HG02763 (cell line): Measurements from ENCODE around the gene GNAO1.

ENCODE experiments used
- ATAC-seq: cut with Tn5 transposase; IDR thresholded peaks from one replicate; pipeline ENCODE4 v1.9.1; 2021; ENCODE audit warnings: mild to moderate bottlenecking, moderate library complexity; ENCODE audit not compliant: unreplicated experiment

GNAO1 gene

GRCh38 chr16:56197192-56197992, 6.1 kb downstream of the GNAO1 start:
- ATAC-seq, result no peak

GRCh38 chr16:56198006-56198754, 6.9 kb downstream of the GNAO1 start:
- ATAC-seq, result no peak

GRCh38 chr16:56198755-56199114, 7.4 kb downstream of the GNAO1 start:
- no peak for ATAC-seq

GRCh38 chr16:56199164-56199563, 7.9 kb downstream of the GNAO1 start:
- no peak for ATAC-seq

- ATAC-seq, result no peak
Observed at GRCh38 chr16:56201030-56201429, 9.7 kb downstream of the GNAO1 start.

GRCh38 chr16:56202036-56202435, 10.7 kb downstream of the GNAO1 start:
- ATAC-seq, result no peak

GRCh38 chr16:56203052-56203451, 11.8 kb downstream of the GNAO1 start:
- no peak for ATAC-seq

GRCh38 chr16:56204816-56205215, 13.5 kb downstream of the GNAO1 start:
- no peak for ATAC-seq

GRCh38 chr16:56206951-56207350, 15.7 kb downstream of the GNAO1 start:
- no peak for ATAC-seq

GRCh38 chr16:56207421-56207820, 16.1 kb downstream of the GNAO1 start:
- ATAC-seq, result no peak

GRCh38 chr16:56211435-56211981, 20.2 kb downstream of the GNAO1 start:
- no peak for ATAC-seq

GRCh38 chr16:56212144-56212543, 20.9 kb downstream of the GNAO1 start:
- ATAC-seq, result no peak

- ATAC-seq, result no peak
Observed at GRCh38 chr16:56221995-56222394, 30.7 kb downstream of the GNAO1 start.

- ATAC-seq, result no peak
Observed at GRCh38 chr16:56222474-56222997, 31.2 kb downstream of the GNAO1 start.

GRCh38 chr16:56225017-56225742, 33.9 kb downstream of the GNAO1 start:
- no peak for ATAC-seq

GRCh38 chr16:56226187-56226586, 34.9 kb downstream of the GNAO1 start:
- ATAC-seq, result no peak

GRCh38 chr16:56226845-56227525, 35.7 kb downstream of the GNAO1 start:
- no peak for ATAC-seq

GRCh38 chr16:56227936-56228335, 36.6 kb downstream of the GNAO1 start:
- ATAC-seq, result no peak

GRCh38 chr16:56228476-56228875, 37.2 kb downstream of the GNAO1 start:
- ATAC-seq, result no peak

GRCh38 chr16:56233795-56234566, 42.7 kb downstream of the GNAO1 start:
- no peak for ATAC-seq
